ENCODE results near the gene BEST3.

BEST3 gene

DNA sequence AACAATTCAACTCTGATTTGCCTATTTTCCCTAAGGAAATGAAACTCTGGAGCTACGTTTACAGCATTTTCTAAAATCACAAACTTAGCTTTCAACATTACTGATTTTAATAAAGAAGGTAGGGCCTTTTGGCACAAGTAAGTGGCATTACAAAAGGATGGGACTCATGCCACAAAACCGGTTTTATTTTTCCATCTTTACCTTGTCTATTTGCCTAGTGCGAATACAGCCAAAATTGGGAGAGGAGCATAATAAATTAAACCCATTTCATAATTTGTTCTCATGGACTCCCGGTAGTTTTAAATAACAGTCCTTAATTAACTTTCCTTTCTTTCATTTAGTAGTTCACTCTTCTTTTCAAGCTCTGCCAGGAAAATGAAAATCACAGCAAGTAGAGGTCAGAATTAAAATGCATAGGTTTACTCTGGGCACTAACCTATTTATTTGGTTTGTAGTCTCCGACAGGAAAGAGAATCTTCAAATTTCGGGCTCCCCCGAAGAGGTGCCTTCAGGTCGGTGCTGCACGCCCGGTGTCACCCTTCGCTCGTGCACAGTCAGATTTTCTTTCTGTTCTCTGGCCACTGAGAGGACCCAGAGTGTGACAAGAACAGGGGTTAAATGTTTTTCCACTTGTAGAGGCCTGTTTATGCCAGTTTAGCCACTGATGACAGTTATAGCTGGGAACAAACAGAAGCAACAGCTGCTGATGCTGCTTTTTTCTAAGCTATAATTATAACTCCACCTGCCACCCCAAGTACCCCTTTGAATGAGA lies at the start of gene BEST3:
Gene BEST3, minus strand, starts transcription at position 535 of the 772 bp plus-strand sequence. CDS start 1,505 bp downstream, outside the sequence.
- no peak for DNase-seq (ENCODE audit: low read depth)

DNA sequence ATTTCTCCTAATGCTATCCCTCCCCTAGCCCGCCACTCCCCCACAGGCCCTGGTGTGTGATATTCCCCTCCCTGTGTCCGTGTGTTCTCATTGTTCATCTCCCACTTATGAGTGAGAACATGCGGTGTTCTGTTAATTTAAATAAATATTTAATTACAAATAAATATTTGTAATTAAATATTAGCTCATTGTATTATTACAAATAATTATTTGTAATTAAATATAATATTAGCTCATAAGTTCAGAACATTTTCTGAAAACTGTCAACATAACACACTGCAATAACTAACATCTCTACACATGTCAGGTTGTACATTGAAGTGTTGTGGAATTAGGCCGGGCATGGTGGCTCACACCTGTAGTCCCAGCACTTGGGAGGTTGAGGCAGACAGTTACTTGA lies 45.0 kb upstream of the BEST3 start:
- DNase-seq (ENCODE audit: low read depth) = no peak

DNA sequence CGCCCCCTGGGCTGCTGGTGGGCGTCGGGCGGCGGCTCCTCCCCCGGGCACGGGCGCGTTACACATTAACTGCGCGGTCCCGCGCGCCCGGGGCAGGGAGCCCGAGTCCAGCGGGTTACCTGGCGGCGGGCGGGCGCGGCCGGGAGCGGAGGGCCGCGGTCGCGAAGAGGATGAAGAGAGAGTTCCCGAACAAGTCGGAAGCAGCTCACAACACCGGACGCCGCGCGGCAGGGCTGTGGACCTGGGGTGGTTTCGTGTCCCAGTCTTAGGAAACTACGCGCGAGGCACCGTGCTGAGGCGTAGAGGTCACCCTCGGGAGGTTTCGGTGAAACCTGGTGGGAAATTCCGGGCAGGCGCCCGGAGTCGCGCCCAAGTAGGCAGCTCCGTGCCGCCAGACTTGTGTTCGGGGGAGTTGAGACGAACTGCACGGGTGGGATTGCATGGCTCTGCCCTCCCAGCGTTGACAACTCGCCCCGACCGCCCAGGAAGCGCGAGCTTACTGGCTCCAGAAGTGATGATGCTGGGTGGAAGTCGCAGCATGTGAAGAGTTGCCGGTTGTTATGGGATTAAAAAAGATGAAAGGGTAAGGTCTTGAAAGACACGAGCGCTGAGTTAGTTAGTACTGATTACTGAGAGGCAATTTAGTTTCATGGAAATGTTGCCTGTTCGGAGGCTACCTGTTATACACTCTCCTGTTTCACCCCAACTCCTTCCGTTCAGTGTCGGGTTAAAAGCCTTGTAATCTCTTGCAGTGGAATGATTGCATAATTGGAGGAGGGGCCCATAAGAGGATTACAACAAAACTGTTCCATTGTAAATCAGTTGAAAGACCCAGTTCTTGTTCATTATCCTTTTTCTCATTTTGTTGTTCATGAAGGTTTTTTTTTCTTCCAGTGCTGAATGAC lies 40.4 kb upstream of the BEST3 start:
- peak; percentile 33 for DNase-seq (ENCODE audit: low read depth)

DNA sequence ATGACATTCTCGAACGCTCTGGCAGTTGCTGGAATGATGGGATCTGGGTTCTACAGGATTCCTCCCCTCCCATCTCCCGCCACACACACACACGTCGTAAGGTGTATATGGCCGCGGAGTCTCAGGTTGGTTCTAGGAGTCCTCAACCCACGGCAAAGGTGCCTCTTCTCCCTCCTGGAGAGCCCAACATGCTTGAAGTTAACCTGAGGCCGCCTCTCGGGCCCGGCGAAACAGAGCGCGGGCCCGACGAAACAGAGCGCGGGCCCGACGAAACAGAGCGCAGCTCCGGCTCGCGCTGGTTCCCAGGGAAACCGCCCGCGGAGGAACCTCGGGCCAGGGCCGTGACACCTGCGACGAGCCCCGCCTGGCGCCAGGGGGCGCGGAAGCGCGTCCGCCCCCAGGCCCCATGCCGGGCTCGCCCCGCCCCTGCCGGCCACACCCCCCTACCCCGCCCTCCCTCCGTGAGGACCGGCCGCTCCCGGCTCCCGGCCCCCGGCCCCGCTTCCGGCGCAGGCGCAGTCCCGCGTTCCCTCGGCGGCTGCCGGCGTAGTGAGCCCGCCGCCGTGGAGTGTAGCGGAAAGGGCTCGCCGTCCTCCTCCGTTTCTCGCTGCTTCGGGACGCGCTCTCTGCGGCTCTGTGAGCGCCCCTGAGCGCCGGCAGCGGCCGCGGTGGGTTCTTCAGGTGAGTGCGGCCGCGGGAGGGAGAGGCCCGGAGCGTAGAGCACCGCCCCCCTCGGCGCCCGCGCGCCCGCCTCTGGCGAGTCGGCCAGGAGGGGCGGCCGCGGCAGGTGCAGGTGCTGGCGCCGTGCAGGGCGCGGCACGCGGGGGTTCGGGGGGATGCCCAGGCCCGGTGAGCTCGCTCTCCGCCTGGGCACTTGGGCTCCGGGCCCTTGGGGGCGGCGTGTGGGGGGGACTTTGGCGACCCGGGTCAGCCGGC lies 39.5 kb upstream of the BEST3 start, which contains the start of gene RAB3IP:
Gene RAB3IP, plus strand, starts transcription at position 510 of the 936 bp plus-strand sequence. CDS start 16,549 bp downstream, outside the sequence.
- peak; percentile 89 for DNase-seq (ENCODE audit: low read depth)

DNA sequence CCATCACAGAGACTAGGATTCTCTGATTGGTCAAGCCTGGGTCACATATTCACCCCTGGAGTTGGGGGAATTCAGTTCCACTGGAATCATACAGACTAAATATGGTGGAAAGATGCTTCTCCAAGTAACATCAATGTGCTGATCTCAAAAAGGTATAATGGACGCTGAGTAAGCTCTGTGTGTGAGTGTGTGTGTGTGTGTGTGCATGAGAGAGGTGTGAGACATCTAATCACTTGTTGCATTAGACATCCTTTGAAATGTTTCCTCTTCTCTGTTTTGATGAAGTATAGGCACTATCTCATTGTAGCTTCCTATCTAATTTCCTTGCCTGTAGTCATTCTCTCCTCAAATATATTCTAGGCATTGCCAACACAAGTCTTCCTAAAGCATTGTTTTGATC lies 34.5 kb upstream of the BEST3 start:
- DNase-seq (ENCODE audit: low read depth) = no peak

DNA sequence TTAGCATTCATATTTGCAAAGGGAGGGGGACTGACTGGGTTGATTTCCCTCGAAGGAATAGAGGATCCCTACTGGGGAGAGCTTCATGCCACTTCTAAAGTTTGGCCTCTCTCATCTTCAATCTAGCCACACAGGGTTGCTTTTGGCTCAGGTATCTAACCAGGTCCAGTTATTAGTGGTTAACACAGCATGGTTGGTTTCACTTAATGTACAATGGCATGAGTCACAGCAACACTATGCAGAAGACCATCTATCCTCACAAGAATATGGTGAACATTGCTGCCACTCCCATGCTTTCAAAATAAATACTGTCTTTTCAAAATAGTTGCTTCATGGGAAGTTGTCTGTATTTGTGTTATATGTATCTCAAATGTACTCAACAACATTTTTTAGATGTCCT lies 33.0 kb upstream of the BEST3 start:
- DNase-seq (ENCODE audit: low read depth) = no peak

DNA sequence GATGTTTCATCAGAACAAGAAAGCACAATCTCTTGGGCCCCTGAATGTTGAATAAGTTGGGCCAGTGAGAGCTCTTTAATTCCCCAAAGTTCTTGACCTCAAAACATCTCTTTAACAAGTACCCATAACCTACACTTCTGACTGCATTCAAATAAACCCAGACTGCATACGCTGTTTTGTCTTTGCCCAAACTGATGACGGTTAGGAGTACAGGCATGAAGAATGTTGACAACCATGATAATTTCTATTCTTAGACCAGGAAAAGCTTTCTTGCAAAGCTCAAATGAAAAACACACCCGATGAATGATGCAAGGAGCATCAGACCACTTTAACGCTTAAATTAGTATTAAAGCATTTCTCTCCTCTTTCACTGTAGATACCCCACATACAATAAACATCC lies 27.8 kb upstream of the BEST3 start:
- DNase-seq (ENCODE audit: low read depth) = no peak

DNA sequence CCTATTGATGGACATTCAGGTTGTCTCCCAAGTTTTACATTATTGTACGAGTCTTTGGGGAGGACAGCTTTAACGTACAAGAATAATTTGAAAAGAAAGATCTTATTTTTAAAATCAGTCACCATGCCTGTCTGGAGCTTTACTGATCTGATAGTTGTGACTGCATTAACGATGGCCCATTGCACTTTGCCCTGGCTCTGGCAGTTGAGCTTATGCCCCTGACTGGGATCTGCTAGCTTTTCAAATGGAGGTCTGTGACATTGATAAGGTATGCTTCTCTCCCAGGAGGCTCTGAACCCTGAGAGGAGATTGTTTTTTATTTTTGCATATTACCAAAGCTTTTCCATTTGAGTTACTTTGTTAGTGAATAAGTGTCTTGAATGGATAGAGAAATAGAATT lies 21.6 kb upstream of the BEST3 start:
- no peak for DNase-seq (ENCODE audit: low read depth)

DNA sequence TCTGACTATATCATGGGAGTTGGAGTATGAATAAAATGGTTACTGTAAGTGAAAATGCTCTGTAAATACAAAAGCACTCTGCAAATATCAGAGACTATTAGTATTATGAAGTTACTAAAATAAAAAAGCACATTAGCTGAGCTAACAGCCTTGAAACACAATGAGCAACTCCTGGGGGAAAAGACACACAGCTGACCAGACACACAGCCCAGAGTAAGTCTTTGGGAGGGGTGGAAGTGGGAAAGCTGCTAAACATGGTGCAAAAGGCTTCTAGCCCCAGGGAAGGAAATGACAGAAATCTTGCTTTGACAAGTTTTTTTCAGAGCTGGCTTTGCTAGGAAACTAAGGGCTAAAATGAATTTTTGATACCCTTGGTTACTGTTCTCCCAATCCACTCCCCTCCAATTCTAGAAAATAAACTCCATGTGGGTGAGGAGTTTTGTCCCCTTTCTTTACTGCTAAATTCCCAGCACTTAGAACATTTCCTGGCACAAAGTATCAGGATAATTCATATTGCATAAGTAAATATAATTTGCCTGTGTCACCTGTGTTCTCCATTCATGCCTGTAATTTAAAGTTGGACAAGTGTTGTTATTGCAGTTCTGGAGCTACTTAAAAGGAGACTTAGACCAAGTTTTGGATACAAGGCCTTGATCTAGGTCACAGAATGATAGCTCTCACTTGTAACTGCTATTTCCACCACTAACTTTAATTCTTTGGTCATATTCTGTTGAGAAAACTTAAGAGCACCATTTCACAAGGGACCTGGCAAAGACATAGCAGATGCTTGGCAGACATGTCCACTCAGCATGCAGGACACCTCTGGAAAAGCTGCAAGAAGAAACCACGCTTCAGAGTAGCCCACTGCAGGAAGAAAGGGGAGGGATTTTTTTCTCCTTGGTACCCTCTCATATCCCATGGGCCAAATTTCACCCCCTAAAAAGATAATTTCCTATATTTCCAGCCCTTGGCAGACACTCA lies 20.5 kb upstream of the BEST3 start:
- no peak for DNase-seq (ENCODE audit: low read depth)

DNA sequence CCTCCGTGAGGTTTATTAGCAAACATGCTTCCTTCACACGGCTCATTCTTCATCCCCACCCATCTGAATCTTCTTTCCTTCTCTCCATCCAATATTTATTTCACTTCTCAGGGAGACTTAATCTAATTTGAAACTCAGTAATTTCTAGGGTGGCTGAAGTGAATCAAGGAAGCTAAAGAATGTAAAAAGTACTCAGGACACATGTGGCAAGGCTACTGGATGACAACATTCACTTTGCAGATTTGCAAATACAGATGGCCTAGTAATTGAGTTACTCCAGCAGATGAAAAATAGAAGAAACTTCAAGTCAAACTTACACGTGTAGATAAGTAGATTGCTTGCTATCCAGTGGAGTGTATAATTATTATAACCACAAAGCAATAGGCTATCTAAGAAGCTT lies 15.4 kb upstream of the BEST3 start:
- DNase-seq (ENCODE audit: low read depth) = no peak

DNA sequence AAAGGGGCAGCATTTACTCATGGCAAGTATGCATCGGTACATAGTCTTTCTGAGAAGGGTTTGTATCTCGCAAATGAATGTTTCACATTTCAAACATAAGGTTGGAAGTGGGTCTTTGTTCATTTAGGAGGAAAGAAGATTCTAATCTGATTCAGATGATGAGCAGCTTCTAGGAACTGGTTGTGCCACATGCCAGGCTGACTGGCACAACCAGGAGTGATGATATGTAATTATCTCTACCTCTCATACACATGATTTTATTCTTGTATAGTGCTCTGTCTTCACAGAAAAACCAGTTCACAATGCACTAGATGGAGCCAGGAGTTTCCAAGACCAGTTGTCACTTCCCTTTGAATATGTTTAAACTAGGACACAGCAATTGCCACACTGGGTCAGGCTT lies 13.7 kb upstream of the BEST3 start:
- no peak for DNase-seq (ENCODE audit: low read depth)

DNA sequence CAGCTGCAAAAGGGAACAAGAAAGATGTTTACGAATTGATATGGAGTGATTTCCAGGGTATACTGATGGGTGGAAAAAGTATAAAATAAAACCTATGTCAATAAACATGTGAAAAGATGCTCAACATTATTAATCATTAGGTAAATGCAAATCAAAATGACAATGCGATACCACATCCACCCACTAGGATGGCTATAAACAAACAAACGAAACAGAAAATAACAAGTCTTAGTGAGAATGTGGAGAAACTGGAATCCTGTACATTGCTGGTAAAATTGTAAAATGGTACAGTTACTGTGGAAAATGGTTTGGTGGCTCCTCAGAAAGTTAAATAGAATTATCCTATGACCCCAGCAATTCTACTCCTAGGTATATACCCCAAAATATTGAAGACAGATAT lies 9.5 kb upstream of the BEST3 start:
- DNase-seq (ENCODE audit: low read depth) = no peak

DNA sequence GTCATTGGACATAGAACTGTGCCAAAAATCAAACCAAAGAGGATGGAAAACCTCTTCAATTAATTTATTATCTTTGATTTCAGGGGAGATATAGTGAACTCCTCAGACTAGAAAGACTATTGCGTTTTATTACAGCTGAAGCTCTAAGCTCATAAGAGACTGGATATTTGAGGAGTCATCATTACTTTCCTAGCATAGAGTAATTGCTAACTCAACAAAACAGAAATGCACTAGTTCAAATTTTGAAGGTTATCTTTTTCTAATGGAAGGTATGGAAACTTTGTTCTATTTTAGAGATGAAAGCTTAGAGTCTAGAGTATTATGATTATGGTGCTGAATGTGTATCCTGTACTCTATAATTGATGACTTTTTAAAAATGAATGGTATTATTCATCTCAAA lies 5.3 kb upstream of the BEST3 start:
- DNase-seq (ENCODE audit: low read depth) = no peak

DNA sequence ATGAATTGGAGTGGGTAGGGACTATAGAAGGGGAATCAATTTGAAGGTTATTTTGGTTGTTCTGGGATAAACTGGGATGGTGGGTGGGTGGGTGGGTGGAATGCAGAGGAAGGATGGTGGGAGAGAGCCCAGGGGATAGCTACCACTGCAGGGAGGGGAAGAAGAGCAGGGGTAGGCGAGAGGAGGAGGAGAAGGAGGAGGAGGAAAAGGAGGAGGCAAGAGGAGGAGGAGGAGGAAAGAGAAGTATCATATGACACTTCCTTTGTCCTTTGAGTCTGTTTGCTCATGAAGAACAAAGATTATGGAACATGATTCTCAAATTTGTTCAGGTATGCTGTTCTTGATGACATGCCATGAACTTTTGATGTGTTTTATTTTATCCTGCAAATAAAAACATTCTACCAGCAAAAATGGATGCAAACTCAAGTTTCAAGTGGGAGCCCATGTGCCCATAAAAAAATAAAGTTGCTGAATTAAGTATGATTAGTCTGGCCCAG lies 4.1 kb upstream of the BEST3 start:
- DNase-seq (ENCODE audit: low read depth) = no peak

DNA sequence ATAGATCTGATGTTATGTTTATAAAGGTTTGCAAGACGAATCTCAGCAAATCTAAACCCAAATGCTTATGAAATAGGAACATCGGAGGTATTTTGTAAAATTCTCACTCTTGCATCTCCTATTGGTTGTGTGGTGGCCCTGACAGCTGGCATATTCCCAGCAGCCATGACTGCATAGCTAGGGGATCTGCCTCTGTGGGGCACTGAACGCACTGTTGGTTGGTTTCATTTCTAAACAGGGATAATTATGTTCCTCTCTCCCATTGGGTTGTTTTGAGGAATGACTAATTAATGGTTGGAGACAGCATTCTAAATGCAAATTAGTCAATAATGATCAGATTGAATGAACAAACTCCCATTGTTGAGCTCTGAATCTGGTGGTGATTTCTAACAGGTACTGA lies 2.7 kb upstream of the BEST3 start:
- no peak for DNase-seq (ENCODE audit: low read depth)

DNA sequence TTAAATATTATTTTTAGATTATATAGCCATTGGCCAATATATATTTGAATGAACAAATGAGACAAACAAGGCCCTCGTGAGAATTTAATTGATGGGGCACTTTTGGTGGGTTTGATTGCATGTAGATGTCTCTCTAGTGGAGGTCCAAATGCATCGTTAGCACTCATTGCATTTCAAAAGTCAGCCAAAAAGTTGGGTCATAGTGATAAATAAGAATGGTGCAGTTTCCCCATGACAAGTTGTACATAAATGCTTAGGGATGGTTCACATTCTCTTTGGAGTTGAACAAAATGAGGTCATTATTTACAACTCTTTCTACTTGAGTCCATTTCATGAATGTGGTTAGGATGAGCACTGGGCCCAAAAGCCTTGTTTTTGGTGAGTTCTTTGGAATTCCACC lies 1.0 kb downstream of the BEST3 start:
- no peak for DNase-seq (ENCODE audit: low read depth)

DNA sequence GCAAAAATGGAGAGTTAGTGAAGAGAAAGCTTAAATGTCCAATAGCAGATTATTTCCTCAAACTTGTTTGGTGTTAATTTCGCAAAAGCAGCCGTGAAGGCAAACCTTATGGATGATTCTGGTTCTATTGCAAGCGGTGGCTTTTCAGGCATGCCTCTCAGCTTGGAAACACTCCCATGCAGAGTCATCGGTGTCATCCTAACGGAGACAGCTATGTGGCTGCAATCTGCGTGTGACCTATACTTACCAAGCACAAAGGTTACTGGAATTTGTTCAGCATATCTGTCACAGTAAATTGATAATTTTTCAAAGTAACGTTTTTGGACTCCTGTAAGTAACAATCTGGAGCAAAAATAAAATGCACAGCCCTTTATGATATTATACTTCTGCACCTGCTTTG lies 5.0 kb downstream of the BEST3 start:
- no peak for DNase-seq (ENCODE audit: low read depth)

DNA sequence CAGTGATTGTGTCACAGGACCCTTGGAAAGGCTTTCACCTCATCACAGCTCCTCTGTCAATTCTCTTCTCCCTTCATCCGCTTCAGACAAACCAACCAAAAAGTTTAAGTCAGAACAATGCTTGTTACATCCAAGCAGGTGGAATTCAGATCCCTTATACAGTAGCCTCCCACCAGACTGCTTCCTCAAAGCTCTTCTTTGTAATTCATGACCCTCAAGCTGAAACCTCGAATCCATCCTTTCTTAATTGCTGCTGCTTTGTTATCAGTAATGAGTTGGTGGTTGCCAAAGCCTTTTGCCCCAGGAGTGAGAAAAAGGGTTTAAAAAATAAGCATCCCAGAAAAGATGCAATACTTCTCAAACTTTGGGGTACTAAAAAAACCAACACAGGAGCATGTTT lies 9.5 kb downstream of the BEST3 start:
- DNase-seq (ENCODE audit: low read depth) = no peak

DNA sequence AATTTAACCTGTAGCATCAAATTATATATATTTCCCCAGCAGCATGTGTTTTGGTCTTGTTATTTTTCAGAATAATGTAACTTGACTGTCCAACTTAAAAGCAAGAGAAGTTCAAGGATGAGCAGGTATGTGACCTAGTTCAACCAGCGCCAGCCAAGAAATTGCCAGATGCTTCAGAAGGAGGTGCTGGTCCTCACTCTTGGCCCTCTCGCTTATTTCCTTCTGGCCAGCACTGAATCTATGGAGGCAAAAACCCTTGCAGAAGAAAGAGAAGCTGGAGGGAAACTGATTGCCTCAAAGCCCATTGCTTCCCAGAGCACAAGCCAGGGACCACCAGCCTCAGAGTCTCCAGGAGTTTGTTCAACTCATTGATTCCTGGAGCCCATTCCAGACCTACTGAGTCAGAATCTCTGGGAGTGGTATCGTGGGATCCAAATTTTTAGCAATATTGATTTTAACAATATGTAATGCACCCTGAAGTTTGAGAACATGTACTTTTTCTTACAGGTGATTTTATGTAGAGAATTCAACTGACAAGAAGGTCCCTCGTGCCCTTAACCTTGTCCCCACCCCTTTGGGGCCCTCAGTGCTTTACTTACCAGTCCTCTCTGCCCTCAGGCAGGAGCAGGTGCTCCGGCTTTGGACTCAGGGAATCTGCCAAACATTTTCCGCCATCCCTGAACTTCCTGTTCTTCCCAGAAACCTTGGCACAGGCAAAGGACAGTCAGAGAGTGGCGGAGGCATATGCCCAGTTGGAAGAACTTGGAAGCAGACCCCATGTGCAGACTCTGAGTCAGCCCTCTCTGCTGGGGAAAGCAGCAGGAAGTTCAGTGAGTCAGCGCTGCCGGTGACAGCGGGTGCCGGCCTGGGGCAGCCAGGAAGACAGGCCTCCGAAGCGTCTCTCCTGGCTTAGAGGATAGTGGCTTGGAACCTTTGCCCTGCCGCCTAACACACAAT lies 10.4 kb downstream of the BEST3 start:
- no peak for DNase-seq (ENCODE audit: low read depth)

Measured in stimulated activated CD8-positive, alpha-beta memory T cell treated with anti-CD3 and anti-CD28 coated beads, Interleukin-12 subunit alpha, Interleukin-12 subunit beta, amount 100 ng/mL, for 1 hour (primary cell).